Measurements from ENCODE around the gene SNAP25. TPM values are rescaled to one million over a fixed set of nuclear protein-coding genes. Genes with fewer than 3 reads are reported as not detected.

The SNAP25 gene
- total RNA-seq, 4 donors from 2014 or later, result 0.52 TPM; not detected in 3

DNA sequence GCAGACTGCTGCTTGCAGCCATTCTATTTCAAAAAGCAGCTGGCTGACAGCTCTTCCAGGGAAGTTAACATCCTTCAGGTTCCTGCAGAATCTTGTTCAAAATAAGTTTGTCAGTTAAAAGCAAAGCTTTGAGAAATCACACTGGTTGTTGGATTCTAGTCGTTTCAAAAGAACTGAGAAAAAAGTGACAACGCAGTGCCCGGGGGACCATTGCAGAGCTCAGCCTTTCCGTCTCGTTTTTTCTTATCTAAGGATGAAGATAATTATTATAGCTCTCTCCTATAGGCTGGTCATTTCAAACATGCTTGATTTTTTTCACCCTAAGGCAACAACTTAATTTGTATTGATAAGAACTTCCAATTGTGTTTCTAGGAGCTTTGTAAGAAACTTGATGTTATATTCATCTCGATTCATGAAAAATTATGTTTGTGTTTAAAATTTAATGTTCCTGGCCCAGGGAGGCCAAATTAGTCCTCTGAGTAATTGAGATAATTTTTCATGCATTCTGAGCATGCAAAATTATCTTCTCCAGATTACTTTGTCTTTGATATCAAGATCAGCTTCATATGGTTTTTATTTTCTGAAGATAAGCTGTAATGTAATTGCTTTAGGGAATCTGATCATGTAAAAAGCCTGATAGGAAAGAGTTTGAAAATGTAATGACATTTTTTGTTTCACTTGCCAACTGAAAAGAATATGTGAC is 58.4 kb downstream of the SNAP25 start:
- no peak for TF ChIP-seq EP300 (IDR thresholded peaks at IDR 0.05)
- TF ChIP-seq POLR2A (IDR thresholded peaks at IDR 0.05), result no peak
- TF ChIP-seq, protein P1, sequence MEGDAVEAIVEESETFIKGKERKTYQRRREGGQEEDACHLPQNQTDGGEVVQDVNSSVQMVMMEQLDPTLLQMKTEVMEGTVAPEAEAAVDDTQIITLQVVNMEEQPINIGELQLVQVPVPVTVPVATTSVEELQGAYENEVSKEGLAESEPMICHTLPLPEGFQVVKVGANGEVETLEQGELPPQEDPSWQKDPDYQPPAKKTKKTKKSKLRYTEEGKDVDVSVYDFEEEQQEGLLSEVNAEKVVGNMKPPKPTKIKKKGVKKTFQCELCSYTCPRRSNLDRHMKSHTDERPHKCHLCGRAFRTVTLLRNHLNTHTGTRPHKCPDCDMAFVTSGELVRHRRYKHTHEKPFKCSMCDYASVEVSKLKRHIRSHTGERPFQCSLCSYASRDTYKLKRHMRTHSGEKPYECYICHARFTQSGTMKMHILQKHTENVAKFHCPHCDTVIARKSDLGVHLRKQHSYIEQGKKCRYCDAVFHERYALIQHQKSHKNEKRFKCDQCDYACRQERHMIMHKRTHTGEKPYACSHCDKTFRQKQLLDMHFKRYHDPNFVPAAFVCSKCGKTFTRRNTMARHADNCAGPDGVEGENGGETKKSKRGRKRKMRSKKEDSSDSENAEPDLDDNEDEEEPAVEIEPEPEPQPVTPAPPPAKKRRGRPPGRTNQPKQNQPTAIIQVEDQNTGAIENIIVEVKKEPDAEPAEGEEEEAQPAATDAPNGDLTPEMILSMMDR (IDR thresholded peaks at IDR 0.05), result no peak
- no peak for TF ChIP-seq POLR2AphosphoS5 (IDR thresholded peaks at IDR 0.05)
- Histone ChIP-seq H3K36me3 (no peaks in the 10 kb centered on the region), H3K9me3 (no peaks in the 10 kb centered on the region), H3K27ac (no peak overlapping the region), H3K4me1 (no peaks in the 10 kb centered on the region), H3K27me3 (peaks cover 10% of the 10 kb centered on the region), H3K4me3 (no peak overlapping the region)
- DNase-seq (ENCODE audit: low spot score in 2 of 2), result no peak
- WGBS, result 49% methylated on average over 6 of the region's 6 CpGs

DNA sequence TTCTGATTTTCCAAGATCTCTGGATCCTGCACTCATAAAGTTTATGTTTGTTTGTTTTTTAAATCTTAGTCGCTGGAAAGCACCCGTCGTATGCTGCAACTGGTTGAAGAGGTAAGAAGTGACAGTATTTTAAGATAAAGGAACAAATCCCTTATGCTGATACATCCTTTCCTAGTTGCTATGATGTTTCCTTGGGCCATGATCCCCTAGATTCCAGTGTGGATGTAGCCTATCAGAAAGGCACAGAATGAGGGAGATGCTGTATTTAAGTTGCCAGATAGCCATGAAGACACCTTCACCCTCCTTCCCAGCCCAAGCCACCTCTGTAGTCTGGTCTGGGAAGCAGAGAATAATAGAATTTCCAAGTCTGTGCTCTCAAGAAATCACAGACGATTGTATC is 59.0 kb downstream of the SNAP25 start:
- no peak for TF ChIP-seq POLR2A (IDR thresholded peaks at IDR 0.05)
- Histone ChIP-seq H3K27ac (no peak overlapping the region), H3K4me1 (no peaks in the 10 kb centered on the region), H3K36me3 (no peaks in the 10 kb centered on the region), H3K9me3 (no peaks in the 10 kb centered on the region), H3K4me3 (no peak overlapping the region), H3K27me3 (peaks cover 10% of the 10 kb centered on the region)
- 80% methylated on average over 4 of the region's 4 CpGs for WGBS
- DNase-seq (ENCODE audit: low spot score in 2 of 2), result no peak

DNA sequence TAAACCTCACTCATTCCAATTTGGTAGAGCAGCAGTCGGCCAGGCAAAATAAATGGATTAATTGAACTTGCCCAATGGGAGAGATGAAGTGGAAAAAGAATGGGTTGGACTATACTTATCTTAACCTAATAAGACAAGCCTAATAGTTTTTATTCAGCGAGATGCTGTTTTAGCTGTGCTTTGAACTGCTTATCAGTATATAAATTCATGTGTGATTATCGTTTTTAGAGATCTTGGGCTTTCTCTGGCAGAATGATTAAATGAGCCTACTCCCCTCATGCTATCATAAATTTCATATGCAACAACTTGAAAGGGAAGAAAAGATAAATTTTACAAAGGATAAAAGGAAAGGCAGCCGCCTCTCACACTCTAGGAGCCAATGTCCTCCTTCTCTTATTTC is 59.8 kb downstream of the SNAP25 start:
- H3K9me3 ChIP-seq, result no peaks in the 10 kb centered on the region
- peaks cover 10% of the 10 kb centered on the region for H3K27me3 ChIP-seq
- DNase-seq (ENCODE audit: low spot score in 2 of 2), result no peak
- no peak overlapping the region for H3K4me3 ChIP-seq
- no peaks in the 10 kb centered on the region for H3K4me1 ChIP-seq
- WGBS, result 58% methylated on average over 4 of the region's 4 CpGs
- TF ChIP-seq POLR2A (IDR thresholded peaks at IDR 0.05), result no peak
- no peak for TF ChIP-seq EP300 (IDR thresholded peaks at IDR 0.05)
- no peak for TF ChIP-seq POLR2AphosphoS5 (IDR thresholded peaks at IDR 0.05)
- TF ChIP-seq, protein P1 (IDR thresholded peaks at IDR 0.05), result no peak
- H3K36me3 ChIP-seq, result no peaks in the 10 kb centered on the region
- no peak overlapping the region for H3K27ac ChIP-seq

DNA sequence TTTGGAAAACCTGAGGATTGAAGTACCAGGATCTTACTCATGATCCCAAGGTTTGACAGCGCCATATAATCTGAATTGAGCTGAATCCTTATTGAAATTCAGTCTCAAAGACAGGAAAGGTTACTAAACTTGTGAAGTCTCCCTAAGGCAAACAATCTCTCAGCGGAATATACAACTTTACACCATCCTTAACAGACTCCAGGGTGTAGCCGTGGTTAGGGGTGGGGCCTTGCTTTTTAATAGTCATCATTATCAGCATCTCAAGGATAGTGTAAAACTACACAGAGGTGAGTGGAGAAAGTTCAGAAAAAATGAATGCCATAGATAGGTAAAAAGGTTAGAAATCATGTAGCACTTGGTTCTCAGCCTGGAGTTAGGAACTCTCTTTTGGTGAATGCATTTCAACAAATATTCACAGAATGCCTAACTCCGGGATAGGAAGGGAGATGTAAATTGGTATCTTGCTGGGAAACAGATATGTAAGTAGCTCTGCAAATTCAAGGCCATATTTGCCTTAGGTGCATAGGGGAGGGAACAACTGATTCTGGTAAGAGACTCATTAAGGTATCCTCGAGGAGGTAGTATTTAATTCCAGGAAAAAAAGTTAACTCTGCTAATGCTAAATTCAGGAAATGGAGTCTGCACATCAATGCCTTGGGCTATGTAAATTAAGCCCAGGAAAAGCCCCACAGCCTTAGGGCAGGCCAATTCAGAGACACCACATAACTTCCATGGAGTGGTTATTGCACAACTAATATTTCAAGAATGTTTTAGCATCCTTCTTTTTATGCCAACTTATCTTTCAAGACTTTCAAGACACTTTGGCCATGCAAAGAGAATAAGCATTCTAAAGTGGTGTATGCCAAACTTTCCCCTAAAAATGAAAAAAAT is 61.6 kb downstream of the SNAP25 start:
- DNase-seq (ENCODE audit: low spot score in 2 of 2), result no peak
- TF ChIP-seq EP300 (IDR thresholded peaks at IDR 0.05), result no peak
- TF ChIP-seq, protein P1 (IDR thresholded peaks at IDR 0.05), result no peak
- TF ChIP-seq POLR2AphosphoS5 (IDR thresholded peaks at IDR 0.05), result no peak
- TF ChIP-seq POLR2A (IDR thresholded peaks at IDR 0.05), result no peak

DNA sequence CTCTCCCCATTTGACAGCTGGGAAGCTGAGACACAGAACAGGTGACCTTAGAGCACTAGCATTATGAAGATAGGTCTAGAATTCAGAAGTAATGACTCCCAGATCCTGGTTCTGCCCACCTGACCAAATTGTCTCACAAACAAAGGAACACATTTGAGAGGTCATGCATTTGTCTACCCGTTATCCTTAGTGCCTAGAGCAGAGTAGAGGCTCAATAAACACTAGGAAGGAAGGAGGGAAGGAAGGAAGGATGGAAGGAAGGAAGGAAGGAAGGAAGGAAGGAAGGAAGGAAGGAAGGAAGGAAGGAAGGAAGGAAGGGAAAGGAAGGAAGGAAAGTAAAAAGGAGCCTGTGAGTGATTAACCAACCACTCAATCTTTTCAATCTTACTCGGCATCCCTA is 63.3 kb downstream of the SNAP25 start:
- Histone ChIP-seq H3K36me3 (no peaks in the 10 kb centered on the region), H3K27me3 (peaks cover 14% of the 10 kb centered on the region), H3K9me3 (no peaks in the 10 kb centered on the region), H3K4me1 (no peaks in the 10 kb centered on the region), H3K27ac (no peak overlapping the region), H3K4me3 (no peak overlapping the region)
- TF ChIP-seq POLR2A (IDR thresholded peaks at IDR 0.05), result no peak
- TF ChIP-seq, protein P1 (IDR thresholded peaks at IDR 0.05), result no peak
- TF ChIP-seq EP300 (IDR thresholded peaks at IDR 0.05), result no peak
- WGBS, result 92% methylated on average over 2 of the region's 2 CpGs
- no peak for DNase-seq (ENCODE audit: low spot score in 2 of 2)

More for the DNA sequence above, 61.6 kb downstream of the SNAP25 start:
- Histone ChIP-seq H3K27ac (no peak overlapping the region), H3K9me3 (no peaks in the 10 kb centered on the region), H3K36me3 (no peaks in the 10 kb centered on the region), H3K4me3 (no peak overlapping the region), H3K27me3 (peaks cover 10% of the 10 kb centered on the region), H3K4me1 (no peaks in the 10 kb centered on the region)
- 76% methylated on average over 5 of the region's 5 CpGs for WGBS

Measured in suprapubic skin (tissue), 4 donors.